ENCODE data around the gene KCTD15.

DNA sequence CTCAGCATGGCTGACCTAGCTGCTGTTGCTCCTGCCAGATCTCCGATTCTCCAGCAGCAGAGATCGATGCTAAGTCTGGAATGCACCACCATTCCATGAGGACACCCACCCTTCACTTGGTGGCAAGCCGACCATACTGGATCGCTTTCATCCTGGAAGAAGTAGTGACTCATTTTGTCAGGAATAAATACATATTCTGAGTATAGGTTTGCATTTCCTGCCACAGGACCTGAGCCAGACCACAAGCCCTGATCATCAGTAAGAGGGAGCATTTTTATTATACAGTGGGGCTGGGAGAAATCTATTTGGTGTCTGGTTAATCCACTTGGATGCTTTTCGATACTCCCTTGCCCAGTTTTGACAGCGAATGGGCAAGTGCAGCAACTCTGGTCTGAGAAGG, 10.9 kb upstream of the KCTD15 start:
- TF ChIP-seq, protein P1, sequence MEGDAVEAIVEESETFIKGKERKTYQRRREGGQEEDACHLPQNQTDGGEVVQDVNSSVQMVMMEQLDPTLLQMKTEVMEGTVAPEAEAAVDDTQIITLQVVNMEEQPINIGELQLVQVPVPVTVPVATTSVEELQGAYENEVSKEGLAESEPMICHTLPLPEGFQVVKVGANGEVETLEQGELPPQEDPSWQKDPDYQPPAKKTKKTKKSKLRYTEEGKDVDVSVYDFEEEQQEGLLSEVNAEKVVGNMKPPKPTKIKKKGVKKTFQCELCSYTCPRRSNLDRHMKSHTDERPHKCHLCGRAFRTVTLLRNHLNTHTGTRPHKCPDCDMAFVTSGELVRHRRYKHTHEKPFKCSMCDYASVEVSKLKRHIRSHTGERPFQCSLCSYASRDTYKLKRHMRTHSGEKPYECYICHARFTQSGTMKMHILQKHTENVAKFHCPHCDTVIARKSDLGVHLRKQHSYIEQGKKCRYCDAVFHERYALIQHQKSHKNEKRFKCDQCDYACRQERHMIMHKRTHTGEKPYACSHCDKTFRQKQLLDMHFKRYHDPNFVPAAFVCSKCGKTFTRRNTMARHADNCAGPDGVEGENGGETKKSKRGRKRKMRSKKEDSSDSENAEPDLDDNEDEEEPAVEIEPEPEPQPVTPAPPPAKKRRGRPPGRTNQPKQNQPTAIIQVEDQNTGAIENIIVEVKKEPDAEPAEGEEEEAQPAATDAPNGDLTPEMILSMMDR (IDR thresholded peaks at IDR 0.05): no peak
- TF ChIP-seq POLR2A (IDR thresholded peaks at IDR 0.05): no peak
